AML-193 (cell line): ENCODE results near the gene TRPC6.
"Not testable (repeated sequence)": the region's sequence is repeated elsewhere in the genome, so short reads cannot be mapped to it uniquely, and the experiment has no call there.

Experiments
- DNase-seq, 2 experiments: peaks; one replicate each; lab custom pipeline; 2025; lab: John Stamatoyannopoulos, UW

Gene TRPC6

GRCh38 chr11:101521821-101522220, 62.0 kb downstream of the TRPC6 start:
- DNase-seq, result no peak

GRCh38 chr11:101516546-101516945, 67.3 kb downstream of the TRPC6 start:
- no peak for DNase-seq

- DNase-seq, result no peak
Observed at GRCh38 chr11:101511065-101511464, 72.7 kb downstream of the TRPC6 start.

- no peak for DNase-seq
Observed at GRCh38 chr11:101510591-101510990, 73.2 kb downstream of the TRPC6 start.

GRCh38 chr11:101509922-101510321, 73.9 kb downstream of the TRPC6 start:
- DNase-seq, result no peak

- DNase-seq, result no peak
Observed at GRCh38 chr11:101508370-101508769, 75.4 kb downstream of the TRPC6 start.

GRCh38 chr11:101498891-101499290, 84.9 kb downstream of the TRPC6 start:
- no peak for DNase-seq

- DNase-seq, result no peak
Observed at GRCh38 chr11:101497291-101497690, 86.5 kb downstream of the TRPC6 start.

GRCh38 chr11:101487775-101488174, 96.0 kb downstream of the TRPC6 start:
- DNase-seq, result no peak

- DNase-seq, result no peak
Observed at GRCh38 chr11:101482556-101483124, 101.2 kb downstream of the TRPC6 start.

GRCh38 chr11:101478587-101479369, 105.0 kb downstream of the TRPC6 start:
- no peak for DNase-seq

GRCh38 chr11:101477926-101478325, 105.9 kb downstream of the TRPC6 start:
- DNase-seq, result no peak

- DNase-seq, result no peak
Observed at GRCh38 chr11:101476191-101476590, 107.6 kb downstream of the TRPC6 start.

- DNase-seq, result no peak
Observed at GRCh38 chr11:101475699-101476098, 108.1 kb downstream of the TRPC6 start.

GRCh38 chr11:101474666-101475065, 109.1 kb downstream of the TRPC6 start:
- DNase-seq, result no peak

- DNase-seq, result no peak
Observed at GRCh38 chr11:101470881-101471520, 112.8 kb downstream of the TRPC6 start.

- DNase-seq, result no peak
Observed at GRCh38 chr11:101470419-101470818, 113.4 kb downstream of the TRPC6 start.

- no peak for DNase-seq
Observed at GRCh38 chr11:101466352-101466751, 117.5 kb downstream of the TRPC6 start.

- DNase-seq, result not testable (repeated sequence)
Observed at GRCh38 chr11:101464388-101464787, 119.4 kb downstream of the TRPC6 start.

GRCh38 chr11:101459020-101459419, 124.8 kb downstream of the TRPC6 start:
- DNase-seq, result no peak

- no peak for DNase-seq
Observed at GRCh38 chr11:101458161-101458560, 125.6 kb downstream of the TRPC6 start.

- peak in 1 of 2 experiments; percentile 3 for DNase-seq
Observed at GRCh38 chr11:101456812-101457211, 127.0 kb downstream of the TRPC6 start.

- no peak for DNase-seq
Observed at GRCh38 chr11:101453682-101454081, 130.1 kb downstream of the TRPC6 start.
